Psoas muscle (tissue), 8 donors: ENCODE data around the gene SLC39A8. TPM values are rescaled to one million over a fixed set of nuclear protein-coding genes. Genes with fewer than 3 reads are reported as not detected.

Experiments used
- ATAC-seq, 4 donors: fragments of 200-7000 bp; cut with Tn5 transposase; one replicate each; pipeline ENCODE4 v1.9.1; 2020; ENCODE audit warnings: moderate library complexity in 3 of 4, mild to moderate bottlenecking in 2 of 4
- DNase-seq, 2 donors: peaks; one replicate each; pipeline ENCODE4 v3.0.0-alpha.2; 2020
- H3K27ac ChIP-seq: fragments of 200-600 bp; one replicate; pipeline ENCODE4 v1.8.0; 2022
- H3K27me3 ChIP-seq, 3 donors: fragments of 200-600 bp in 1 of 3; one replicate each; pipeline versions ENCODE4 v1.6.1 to v1.8.0; 2013 to 2022; ENCODE audit warnings: low read length in 2 of 3, mild to moderate bottlenecking in 2 of 3, moderate library complexity in 1 of 3; ENCODE audit not compliant: insufficient read depth in 3 of 3
- H3K36me3 ChIP-seq, 2 donors: fragments of 200-600 bp in 1 of 2; one replicate each; pipeline versions ENCODE4 v1.6.1 to v1.8.0; 2013 to 2022; ENCODE audit warnings: low read depth in 1 of 2, mild to moderate bottlenecking in 1 of 2, moderate library complexity in 1 of 2; ENCODE audit not compliant: insufficient read depth in 1 of 2
- H3K4me1 ChIP-seq: fragments of 200-600 bp; one replicate; pipeline ENCODE4 v1.8.0; 2022
- H3K4me3 ChIP-seq: fragments of 200-600 bp; one replicate; pipeline ENCODE4 v1.8.0; 2022; ENCODE audit warnings: mild to moderate bottlenecking
- H3K9me3 ChIP-seq: fragments of 200-600 bp; one replicate; pipeline ENCODE4 v1.8.0; 2022
- CTCF ChIP-seq: fragments of 200-600 bp; IDR thresholded peaks from one replicate; pipeline ENCODE4 v1.8.0; 2022; ENCODE audit warnings: antibody characterized with exemption
- WGBS, 3 donors: extraction: QIAGEN DNeasy Blood & Tissue Kit; methylation state at CpG; one replicate each; pipeline versions ENCODE4 v1.1.6 to v1.1.7; 2013; 5-methylcytosine and 5-hydroxymethylcytosine counted together
- intact Hi-C, 2 donors: fragments of 100-400 bp; cut with DNase I; formaldehyde crosslinking; loops; one replicate each; pipeline versions ENCODE4 v1.11.0 to v1.14.2; 2022
- polyA plus RNA-seq, 3 donors: library from polyadenylated mRNA; stranded (reverse); fragments of 200-250 nt; gene quantifications; one replicate each; pipeline ENCODE4 v1.2.3, GENCODE V29; 2013
- total RNA-seq, 4 donors: library from RNA; stranded (reverse); fragmentation: NEBNext Ultra II Directional in 2 of 4; extraction: Animal tissue kit (Norgen Biotek cat#: 25700) in 2 of 4; gene quantifications; one replicate each; pipeline versions ENCODE4 v1.2.1 to v1.2.4, GENCODE V29; 2021 to 2023
- donor health status: healthy with polysubstance abuse.
- donor health status: DM: no; HTN: no; CAD: no; lungs with moderate emphysema.
- donor health status: Bipolar disorder and iron deficiency.
- donor health status: healthy.
- donor health status: DM: yes; HTN: yes; CAD: no.
- donor health status: DM: no; HTN: no; CAD: no.
- donor health status: DM: no; HTN: no; CAD: no.
- donor health status: DM: yes; HTN: yes; CAD: no.

The SLC39A8 gene
- total and polyA plus RNA-seq, 7 donors, result 0.66 to 3.6 (median 1.7) TPM

- H3K27me3 ChIP-seq, result no peaks in the 10 kb centered on the region
- no peak for TF ChIP-seq CTCF
- intact Hi-C loops, result no loop called here
- no peak for ATAC-seq
- H3K4me1 ChIP-seq, result no peaks in the 10 kb centered on the region
- WGBS, 3 donors, result 91 to 98% (median 94%) methylated on average over 13 to 15 of the region's 15 CpGs
- no peak for DNase-seq
- H3K27ac ChIP-seq, result no peak overlapping the region
- H3K9me3 ChIP-seq, result no peaks in the 10 kb centered on the region
- no peak overlapping the region for H3K4me3 ChIP-seq
- H3K36me3 ChIP-seq, result no peaks in the 10 kb centered on the region
Measured at GRCh38 chr4:102234243-102234838, 110.9 kb downstream of the SLC39A8 start.

GRCh38 chr4:102230194-102230593 is 115.1 kb downstream of the SLC39A8 start:
- H3K4me1 ChIP-seq, result no peaks in the 10 kb centered on the region
- no peaks in the 10 kb centered on the region for H3K36me3 ChIP-seq
- TF ChIP-seq CTCF, result no peak
- no peaks in the 10 kb centered on the region for H3K27me3 ChIP-seq
- no peak overlapping the region for H3K4me3 ChIP-seq
- intact Hi-C loops, result no loop called here
- no peak overlapping the region for H3K27ac ChIP-seq
- H3K9me3 ChIP-seq, result peaks cover 8% of the 10 kb centered on the region
- ATAC-seq (no peak), DNase-seq (no peak)

GRCh38 chr4:102227388-102227787 is 117.9 kb downstream of the SLC39A8 start:
- no peaks in the 10 kb centered on the region for H3K4me1 ChIP-seq
- ATAC-seq (no peak), DNase-seq (no peak)
- no peak overlapping the region for H3K4me3 ChIP-seq
- no peak overlapping the region for H3K27ac ChIP-seq
- H3K27me3 ChIP-seq, result no peaks in the 10 kb centered on the region
- TF ChIP-seq CTCF, result no peak
- intact Hi-C loops, result no loop called here
- 42 to 98% (median 95%) methylated on average over 1 of the region's 1 CpG for WGBS, 3 donors
- no peaks in the 10 kb centered on the region for H3K36me3 ChIP-seq
- peaks cover 8% of the 10 kb centered on the region for H3K9me3 ChIP-seq

- intact Hi-C loops, result no loop called here
- WGBS, 3 donors, result 75 to 89% (median 81%) methylated on average over 1 of the region's 1 CpG
- DNase-seq (no peak), ATAC-seq (no peak)
- H3K4me1 ChIP-seq, result no peaks in the 10 kb centered on the region
- H3K36me3 ChIP-seq, result no peaks in the 10 kb centered on the region
- TF ChIP-seq CTCF, result no peak
- no peaks in the 10 kb centered on the region for H3K27me3 ChIP-seq
- H3K4me3 ChIP-seq, result no peak overlapping the region
- H3K27ac ChIP-seq, result no peak overlapping the region
- peaks cover 8% of the 10 kb centered on the region for H3K9me3 ChIP-seq
Measured at GRCh38 chr4:102223461-102223860, 121.8 kb downstream of the SLC39A8 start.

GRCh38 chr4:102222838-102223409 is 122.4 kb downstream of the SLC39A8 start:
- no peaks in the 10 kb centered on the region for H3K36me3 ChIP-seq
- H3K4me3 ChIP-seq, result no peak overlapping the region
- no peak for ATAC-seq
- no peaks in the 10 kb centered on the region for H3K27me3 ChIP-seq
- intact Hi-C loops, result no loop called here
- WGBS, 3 donors, result 31 to 49% (median 39%) methylated on average over 1 of the region's 1 CpG
- DNase-seq, result no peak
- H3K4me1 ChIP-seq, result no peaks in the 10 kb centered on the region
- H3K27ac ChIP-seq, result no peak overlapping the region
- peaks cover 8% of the 10 kb centered on the region for H3K9me3 ChIP-seq
- TF ChIP-seq CTCF, result no peak
